OCI-LY7 (cell line): Measurements from ENCODE around the gene FRAS1. TPM values are rescaled to one million over a fixed set of nuclear protein-coding genes. Genes with fewer than 3 reads are reported as not detected.

Experiments
- BruUV-seq: library from RNA; stranded (reverse); fragments of 400-500 nt; replicated peaks from 2 replicates; lab custom pipeline; 2021; lab: Mats Ljungman, UMichigan
- CTCF ChIA-PET: fragments of 300-600 bp; sonication (Branson Sonifier 250); formaldehyde crosslinking; loops from one replicate; lab custom pipeline; 2022; ENCODE audit warnings: antibody characterized with exemption; ENCODE audit not compliant: unreplicated experiment; lab: Charles Lee
- POLR2A ChIA-PET: fragments of 300-600 bp; sonication (Branson Sonifier 250); formaldehyde crosslinking; loops from one replicate; lab custom pipeline; 2022; ENCODE audit warnings: antibody characterized with exemption; lab: Charles Lee
- DNase-seq: peaks from one replicate; pipeline ENCODE4 v3.0.0-alpha.2; 2015; ENCODE audit warnings: low spot score
- H2AFZ ChIP-seq: fragments of 200-600 bp; sonication (generic), shearing (Covaris generic); 2 replicates; pipeline ENCODE4 v1.6.1; 2014; ENCODE audit warnings: mild to moderate bottlenecking, antibody characterized with exemption, low read length, moderate library complexity
- H3K27ac ChIP-seq: fragments of 200-600 bp; sonication (generic); 2 replicates; pipeline ENCODE4 v1.5.1; 2014; ENCODE audit warnings: mixed run types, low read depth, mild to moderate bottlenecking, moderate library complexity, low read length, inconsistent platforms; ENCODE audit not compliant: poor library complexity, severe bottlenecking
- H3K36me3 ChIP-seq: fragments of 200-600 bp; sonication (generic); 2 replicates; pipeline ENCODE4 v1.6.1; 2014; ENCODE audit warnings: mild to moderate bottlenecking, antibody characterized with exemption, low read length, moderate library complexity, mixed read lengths; ENCODE audit not compliant: insufficient read depth
- H3K4me1 ChIP-seq: fragments of 200-600 bp; sonication (generic); 2 replicates; pipeline ENCODE4 v1.5.1; 2014; ENCODE audit warnings: mild to moderate bottlenecking, low read length; ENCODE audit not compliant: insufficient read depth, poor library complexity, severe bottlenecking
- H3K4me2 ChIP-seq: fragments of 200-600 bp; sonication (generic); 2 replicates; pipeline ENCODE4 v1.6.1; 2014; ENCODE audit warnings: mild to moderate bottlenecking, low read length
- H3K4me3 ChIP-seq: fragments of 200-600 bp; sonication (generic); 2 replicates; pipeline ENCODE4 v1.5.1; 2014; ENCODE audit warnings: mild to moderate bottlenecking, low read depth, low read length; ENCODE audit not compliant: poor library complexity, severe bottlenecking
- H3K79me2 ChIP-seq: fragments of 200-600 bp; sonication (generic); 2 replicates; pipeline ENCODE4 v1.6.1; 2016; ENCODE audit warnings: low read depth, mild to moderate bottlenecking, low read length, moderate library complexity, mixed read lengths; ENCODE audit not compliant: insufficient read depth
- H3K9me2 ChIP-seq: fragments of 200-600 bp; sonication (generic); 2 replicates; pipeline ENCODE4 v1.6.1; 2016; ENCODE audit warnings: mild to moderate bottlenecking, low read length, mixed read lengths; ENCODE audit not compliant: insufficient read depth
- H3K9me3 ChIP-seq: fragments of 200-600 bp; sonication (generic); 2 replicates; pipeline ENCODE4 v1.6.1; 2014; ENCODE audit warnings: mild to moderate bottlenecking, mixed run types, low read length, mixed read lengths
- H4K20me1 ChIP-seq: fragments of 200-600 bp; sonication (generic); 2 replicates; pipeline ENCODE4 v1.6.1; 2014; ENCODE audit warnings: mild to moderate bottlenecking, antibody characterized with exemption, low read length, moderate library complexity, mixed read lengths; ENCODE audit not compliant: insufficient read depth
- CTCF ChIP-seq: fragments of 200-600 bp; sonication (generic); conservative IDR thresholded peaks from 2 replicates; pipeline ENCODE4 v1.5.1; 2014; ENCODE audit warnings: mild to moderate bottlenecking, antibody characterized with exemption, low read length, moderate library complexity, mixed read lengths
- EZH2phosphoT487 ChIP-seq: fragments of 200-600 bp; sonication (generic); IDR thresholded peaks from 2 replicates; pipeline ENCODE4 v1.6.1; 2018; ENCODE audit warnings: low read depth, borderline replicate concordance, mild to moderate bottlenecking, mixed run types, antibody characterized with exemption, low read length, moderate library complexity, mixed read lengths
- intact Hi-C: fragments of 100-400 bp; cut with micrococcal nuclease; formaldehyde crosslinking; loops from one replicate; pipeline ENCODE4 v1.10.0; 2022; ENCODE audit not compliant: unreplicated experiment
- total RNA-seq, 2 experiments: library from RNA; depleted of rRNA in 1 of 2; stranded (reverse); fragments of >200 nt in 1 of 2; shearing (Covaris generic) in 1 of 2; gene quantifications; 2 replicates each; pipeline ENCODE4 v1.2.3, GENCODE V29; 2014 to 2022

The FRAS1 gene
- total RNA-seq, 2 experiments from 2014 or later: 0.19 to 0.30 TPM

- TF ChIP-seq CTCF: no peak
- TF ChIP-seq EZH2phosphoT487: no peak
- Histone ChIP-seq H3K4me3 (no peak overlapping the region), H3K4me2 (no peak overlapping the region), H4K20me1 (no peaks in the 10 kb centered on the region), H3K36me3 (no peaks in the 10 kb centered on the region), H3K9me3 (no peaks in the 10 kb centered on the region), H3K27ac (no peak overlapping the region), H3K79me2 (no peaks in the 10 kb centered on the region), H3K4me1 (no peaks in the 10 kb centered on the region), H3K9me2 (no peaks in the 10 kb centered on the region), H2AFZ (no peak overlapping the region)
- intact Hi-C loops: no loop called here
- DNase-seq: no peak
- ChIA-PET CTCF (no interaction called here), POLR2A (no interaction called here)
- no TSS peak for BruUV-seq
These were observed 470.4 kb downstream of the FRAS1 start for GRCh38 chr4:78527555-78527954.

GRCh38 chr4:78528327-78528726 lies 471.2 kb downstream of the FRAS1 start:
- Histone ChIP-seq H3K9me3 (no peaks in the 10 kb centered on the region), H3K79me2 (no peaks in the 10 kb centered on the region), H3K4me1 (no peaks in the 10 kb centered on the region), H3K27ac (no peak overlapping the region), H3K36me3 (no peaks in the 10 kb centered on the region), H4K20me1 (no peaks in the 10 kb centered on the region), H3K9me2 (no peaks in the 10 kb centered on the region), H3K4me2 (no peak overlapping the region), H3K4me3 (no peak overlapping the region), H2AFZ (no peak overlapping the region)
- CTCF ChIA-PET: no interaction called here
- DNase-seq: no peak
- TF ChIP-seq EZH2phosphoT487 (no peak), CTCF (no peak)
- intact Hi-C loops: no loop called here
- POLR2A ChIA-PET: no interaction called here
- BruUV-seq: no TSS peak

- no peak overlapping the region for H2AFZ ChIP-seq
- no peak overlapping the region for H3K4me2 ChIP-seq
- BruUV-seq: no TSS peak
- H4K20me1 ChIP-seq: no peaks in the 10 kb centered on the region
- no peak overlapping the region for H3K4me3 ChIP-seq
- no peaks in the 10 kb centered on the region for H3K9me3 ChIP-seq
- no peaks in the 10 kb centered on the region for H3K4me1 ChIP-seq
- ChIA-PET POLR2A (no interaction called here), CTCF (no interaction called here)
- DNase-seq: no peak
- no peak for TF ChIP-seq CTCF
- no peak for TF ChIP-seq EZH2phosphoT487
- no peaks in the 10 kb centered on the region for H3K79me2 ChIP-seq
- H3K27ac ChIP-seq: no peak overlapping the region
- H3K36me3 ChIP-seq: no peaks in the 10 kb centered on the region
- intact Hi-C loops: no loop called here
- H3K9me2 ChIP-seq: no peaks in the 10 kb centered on the region
These were observed 472.6 kb downstream of the FRAS1 start for GRCh38 chr4:78529569-78530209.
